Loucy (cell line): Measurements from ENCODE around the gene BCR.

ENCODE experiments used
- EZH2phosphoT487 ChIP-seq: fragments of 200-600 bp; IDR thresholded peaks from 2 replicates; pipeline ENCODE4 v1.6.1; 2018; ENCODE audit warnings: antibody characterized with exemption, mild to moderate bottlenecking, moderate library complexity, borderline replicate concordance
- TF ChIP-seq, protein P1 (sequence below): fragments of 200-600 bp; sonication (generic); conservative IDR thresholded peaks from 2 replicates; pipeline ENCODE4 v1.5.1; 2014; ENCODE audit warnings: mild to moderate bottlenecking, antibody characterized with exemption, low read length

DNA sequence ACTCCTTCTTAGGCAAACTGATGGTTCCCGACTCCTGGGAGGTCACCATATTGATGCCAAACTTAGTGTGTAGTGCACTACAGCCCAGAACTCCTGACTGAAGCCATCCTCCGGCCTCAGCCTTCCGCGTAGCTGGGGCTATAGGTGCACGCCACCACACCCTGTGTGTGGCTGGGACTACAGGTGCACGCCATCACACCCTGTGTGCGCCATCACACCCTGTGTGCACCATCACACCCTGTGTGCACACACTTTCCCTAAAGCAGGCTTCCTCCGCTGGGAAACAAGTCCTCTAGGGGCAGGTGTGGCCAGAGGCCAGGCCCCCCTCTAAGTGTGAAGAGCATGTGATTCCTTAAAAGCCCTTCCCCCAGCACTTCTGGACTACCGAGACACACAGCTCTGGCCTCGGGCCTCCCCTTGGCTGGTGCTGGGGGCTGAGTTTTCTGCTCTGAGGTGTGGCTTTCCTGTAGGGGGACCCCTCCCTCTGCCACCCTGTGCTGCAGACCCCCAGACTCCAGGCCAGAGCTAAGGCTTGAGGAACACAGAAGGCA lies 81.7 kb downstream of the BCR start:
- TF ChIP-seq, protein P1, sequence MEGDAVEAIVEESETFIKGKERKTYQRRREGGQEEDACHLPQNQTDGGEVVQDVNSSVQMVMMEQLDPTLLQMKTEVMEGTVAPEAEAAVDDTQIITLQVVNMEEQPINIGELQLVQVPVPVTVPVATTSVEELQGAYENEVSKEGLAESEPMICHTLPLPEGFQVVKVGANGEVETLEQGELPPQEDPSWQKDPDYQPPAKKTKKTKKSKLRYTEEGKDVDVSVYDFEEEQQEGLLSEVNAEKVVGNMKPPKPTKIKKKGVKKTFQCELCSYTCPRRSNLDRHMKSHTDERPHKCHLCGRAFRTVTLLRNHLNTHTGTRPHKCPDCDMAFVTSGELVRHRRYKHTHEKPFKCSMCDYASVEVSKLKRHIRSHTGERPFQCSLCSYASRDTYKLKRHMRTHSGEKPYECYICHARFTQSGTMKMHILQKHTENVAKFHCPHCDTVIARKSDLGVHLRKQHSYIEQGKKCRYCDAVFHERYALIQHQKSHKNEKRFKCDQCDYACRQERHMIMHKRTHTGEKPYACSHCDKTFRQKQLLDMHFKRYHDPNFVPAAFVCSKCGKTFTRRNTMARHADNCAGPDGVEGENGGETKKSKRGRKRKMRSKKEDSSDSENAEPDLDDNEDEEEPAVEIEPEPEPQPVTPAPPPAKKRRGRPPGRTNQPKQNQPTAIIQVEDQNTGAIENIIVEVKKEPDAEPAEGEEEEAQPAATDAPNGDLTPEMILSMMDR = no peak
- TF ChIP-seq EZH2phosphoT487 = no peak
